Suprapubic skin (tissue), 4 donors: ENCODE results near the gene PTPN22. TPM values are rescaled to one million over a fixed set of nuclear protein-coding genes. Genes with fewer than 3 reads are reported as not detected.

Source experiments
- DNase-seq, 2 donors: peaks; one replicate each; pipeline ENCODE4 v3.0.0-alpha.2; 2019; ENCODE audit warnings: low spot score in 2 of 2
- H3K27ac ChIP-seq: fragments of 200-600 bp; sonication (generic); one replicate; pipeline ENCODE4 v1.5.1; 2019
- H3K27me3 ChIP-seq: fragments of 200-600 bp; sonication (generic); one replicate; pipeline ENCODE4 v1.5.1; 2019
- H3K36me3 ChIP-seq: fragments of 200-600 bp; sonication (generic); one replicate; pipeline ENCODE4 v1.5.1; 2019
- H3K4me1 ChIP-seq: fragments of 200-600 bp; sonication (generic); one replicate; pipeline ENCODE4 v1.5.1; 2019
- H3K4me3 ChIP-seq: fragments of 200-600 bp; sonication (generic); one replicate; pipeline ENCODE4 v1.5.1; 2019; ENCODE audit warnings: mild to moderate bottlenecking
- H3K9me3 ChIP-seq: fragments of 200-600 bp; sonication (generic); one replicate; pipeline ENCODE4 v1.5.1; 2019
- CTCF ChIP-seq, 2 donors: fragments of 200-600 bp in 1 of 2; fragments of 450-650 bp in 1 of 2; sonication (generic) in 1 of 2; IDR thresholded peaks; one replicate each; pipeline ENCODE4 v1.5.1; 2016 to 2019; ENCODE audit warnings: antibody characterized with exemption in 2 of 2, mild to moderate bottlenecking in 1 of 2, moderate library complexity in 1 of 2
- EP300 ChIP-seq: sonication (generic); formaldehyde crosslinking; IDR thresholded peaks from one replicate; pipeline ENCODE4 v1.6.1; 2017; ENCODE audit warnings: antibody characterized with exemption
- POLR2A ChIP-seq, 2 donors: fragments of 450-650 bp; IDR thresholded peaks; one replicate each; pipeline ENCODE4 v1.6.1; 2017; ENCODE audit warnings: antibody characterized with exemption in 2 of 2, mild to moderate bottlenecking in 2 of 2, moderate library complexity in 2 of 2
- POLR2AphosphoS5 ChIP-seq, 3 donors: sonication (generic); formaldehyde crosslinking; IDR thresholded peaks; one replicate each; pipeline ENCODE4 v1.6.1; 2017; ENCODE audit warnings: antibody characterized with exemption in 3 of 3
- WGBS: methylation state at CpG from one replicate; pipeline ENCODE4 v1.1.5; 2018; 5-methylcytosine and 5-hydroxymethylcytosine counted together
- total RNA-seq, 4 donors: library from RNA; depleted of rRNA; stranded (reverse); fragments of >200 nt; gene quantifications; one replicate each; pipeline ENCODE4 v1.1.0, GENCODE V29; 2016

Gene PTPN22
- total RNA-seq, 4 donors from 2014 or later, result 0.34 to 1.7 (median 0.77) TPM

GRCh38 chr1:113860891-113861290, 10.6 kb downstream of the PTPN22 start:
- Histone ChIP-seq H3K27me3 (no peaks in the 10 kb centered on the region), H3K9me3 (no peaks in the 10 kb centered on the region), H3K4me3 (no peak overlapping the region), H3K27ac (no peak overlapping the region), H3K4me1 (peaks cover 3% of the 10 kb centered on the region), H3K36me3 (no peaks in the 10 kb centered on the region)
- DNase-seq, result no peak
- 68% methylated on average over 3 of the region's 3 CpGs for WGBS
- TF ChIP-seq POLR2A (IDR thresholded peaks at IDR 0.05) (no peak), EP300 (no peak), POLR2AphosphoS5 (IDR thresholded peaks at IDR 0.05) (no peak), CTCF (IDR thresholded peaks at IDR 0.05) (no peak)

- H3K4me3 ChIP-seq, result no peak overlapping the region
- H3K27ac ChIP-seq, result no peak overlapping the region
- DNase-seq, result no peak
- H3K9me3 ChIP-seq, result no peaks in the 10 kb centered on the region
- H3K36me3 ChIP-seq, result no peaks in the 10 kb centered on the region
- H3K27me3 ChIP-seq, result no peaks in the 10 kb centered on the region
- 46% methylated on average over 3 of the region's 3 CpGs for WGBS
- peaks cover 3% of the 10 kb centered on the region for H3K4me1 ChIP-seq
- no peak for TF ChIP-seq POLR2A (IDR thresholded peaks at IDR 0.05)
- TF ChIP-seq CTCF (IDR thresholded peaks at IDR 0.05), result no peak
- TF ChIP-seq POLR2AphosphoS5 (IDR thresholded peaks at IDR 0.05), result no peak
- TF ChIP-seq EP300, result no peak
These were observed 11.9 kb downstream of the PTPN22 start for GRCh38 chr1:113859478-113860175.

- Histone ChIP-seq H3K27me3 (no peaks in the 10 kb centered on the region), H3K4me3 (no peak overlapping the region), H3K4me1 (peaks cover 3% of the 10 kb centered on the region), H3K36me3 (no peaks in the 10 kb centered on the region), H3K27ac (no peak overlapping the region), H3K9me3 (no peaks in the 10 kb centered on the region)
- TF ChIP-seq CTCF (IDR thresholded peaks at IDR 0.05), result no peak
- no peak for TF ChIP-seq EP300
- TF ChIP-seq POLR2AphosphoS5 (IDR thresholded peaks at IDR 0.05), result no peak
- TF ChIP-seq POLR2A (IDR thresholded peaks at IDR 0.05), result no peak
- DNase-seq, result no peak
- 54% methylated on average over 1 of the region's 1 CpG for WGBS
These were observed 12.5 kb downstream of the PTPN22 start for GRCh38 chr1:113858982-113859381.

GRCh38 chr1:113858418-113858817, 13.1 kb downstream of the PTPN22 start:
- no peak for DNase-seq
- H3K9me3 ChIP-seq, result no peaks in the 10 kb centered on the region
- H3K36me3 ChIP-seq, result no peaks in the 10 kb centered on the region
- WGBS, result 84% methylated on average over 3 of the region's 3 CpGs
- H3K4me3 ChIP-seq, result no peak overlapping the region
- no peak for TF ChIP-seq POLR2AphosphoS5 (IDR thresholded peaks at IDR 0.05)
- TF ChIP-seq EP300, result no peak
- TF ChIP-seq POLR2A (IDR thresholded peaks at IDR 0.05), result no peak
- no peak for TF ChIP-seq CTCF (IDR thresholded peaks at IDR 0.05)
- peaks cover 3% of the 10 kb centered on the region for H3K4me1 ChIP-seq
- H3K27ac ChIP-seq, result no peak overlapping the region
- no peaks in the 10 kb centered on the region for H3K27me3 ChIP-seq

- no peak overlapping the region for H3K4me3 ChIP-seq
- H3K4me1 ChIP-seq, result peaks cover 3% of the 10 kb centered on the region
- H3K27ac ChIP-seq, result no peak overlapping the region
- DNase-seq, result no peak
- no peaks in the 10 kb centered on the region for H3K36me3 ChIP-seq
- no peaks in the 10 kb centered on the region for H3K27me3 ChIP-seq
- no peaks in the 10 kb centered on the region for H3K9me3 ChIP-seq
- 76% methylated on average over 3 of the region's 3 CpGs for WGBS
- TF ChIP-seq CTCF (IDR thresholded peaks at IDR 0.05) (no peak), EP300 (no peak), POLR2AphosphoS5 (IDR thresholded peaks at IDR 0.05) (no peak), POLR2A (IDR thresholded peaks at IDR 0.05) (no peak)
These were observed 13.7 kb downstream of the PTPN22 start for GRCh38 chr1:113857776-113858175.
